ENCODE data around the gene BAZ2B.

DNA sequence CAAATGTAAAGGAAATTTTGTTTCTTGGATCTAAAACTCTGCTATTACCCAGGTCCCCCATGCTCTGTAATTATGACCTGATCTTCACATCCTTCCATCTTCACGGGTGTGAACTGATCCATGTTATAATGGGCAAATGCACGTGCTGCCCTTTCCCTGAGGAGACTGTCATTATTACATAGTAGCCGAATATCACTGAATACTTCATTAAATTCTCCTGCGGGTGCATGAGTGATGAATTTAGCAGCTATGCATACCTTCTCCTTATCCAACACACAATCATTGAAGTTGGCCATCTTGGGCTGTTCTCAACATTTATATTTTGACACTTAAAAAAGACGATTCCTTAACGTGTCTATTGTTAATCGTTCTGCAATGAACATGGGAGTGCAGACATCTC is 153.4 kb downstream of the BAZ2B start:
- TF ChIP-seq CTCF (IDR thresholded peaks at IDR 0.05; ENCODE audit: insufficient read depth, low read length, poor library complexity, severe bottlenecking) (no peak), EZH2phosphoT487 (conservative IDR thresholded peaks at IDR 0.05; ENCODE audit: low read length) (no peak)

Data from SU-DHL-6 (cell line).